Measurements from ENCODE around the gene FEZ2. TPM values are rescaled to one million over a fixed set of nuclear protein-coding genes. Genes with fewer than 3 reads are reported as not detected.

Gene FEZ2
- total RNA-seq, 3 donors from 2014 or later: 48.5 to 63.8 (median 49.0) TPM

GRCh38 chr2:36613801-36614200 lies 15.8 kb upstream of the FEZ2 start:
- no peak overlapping the region for H3K27ac ChIP-seq
- peaks cover 0 to 2% of the 10 kb centered on the region in 2 donors for H3K4me1 ChIP-seq
- intact Hi-C loops (cut with DNase I; ENCODE audit: low total_unique reads): no loop called here
- H3K4me3 ChIP-seq: no peak overlapping the region
- H3K9me3 ChIP-seq: no peaks in the 10 kb centered on the region
- no peak for TF ChIP-seq POLR2A (IDR thresholded peaks at IDR 0.05)
- TF ChIP-seq POLR2AphosphoS5 (IDR thresholded peaks at IDR 0.05): no peak
- TF ChIP-seq CTCF (IDR thresholded peaks at IDR 0.05): no peak
- H3K36me3 ChIP-seq: no peaks in the 10 kb centered on the region
- DNase-seq (ENCODE audit: low spot score in 2 of 2): no peak
- H3K27me3 ChIP-seq: no peaks in the 10 kb centered on the region

GRCh38 chr2:36611316-36611990 lies 13.5 kb upstream of the FEZ2 start:
- Histone ChIP-seq H3K27ac (no peak overlapping the region), H3K9me3 (no peaks in the 10 kb centered on the region), H3K4me3 (no peak overlapping the region), H3K27me3 (no peaks in the 10 kb centered on the region), H3K36me3 (no peaks in the 10 kb centered on the region), H3K4me1 (no peaks in the 10 kb centered on the region)
- no peak for DNase-seq (ENCODE audit: low spot score in 2 of 2)
- intact Hi-C loops (cut with DNase I; ENCODE audit: low total_unique reads): no loop called here
- no peak for TF ChIP-seq CTCF (IDR thresholded peaks at IDR 0.05)
- TF ChIP-seq POLR2A (IDR thresholded peaks at IDR 0.05): no peak
- no peak for TF ChIP-seq POLR2AphosphoS5 (IDR thresholded peaks at IDR 0.05)

GRCh38 chr2:36609507-36609906 lies 11.5 kb upstream of the FEZ2 start:
- TF ChIP-seq CTCF (IDR thresholded peaks at IDR 0.05) (no peak), POLR2AphosphoS5 (IDR thresholded peaks at IDR 0.05) (no peak), POLR2A (IDR thresholded peaks at IDR 0.05) (no peak)
- Histone ChIP-seq H3K4me3 (no peak overlapping the region), H3K4me1 (no peaks in the 10 kb centered on the region), H3K27me3 (no peaks in the 10 kb centered on the region), H3K36me3 (no peaks in the 10 kb centered on the region), H3K9me3 (no peaks in the 10 kb centered on the region), H3K27ac (no peak overlapping the region)
- intact Hi-C loops (cut with DNase I; ENCODE audit: low total_unique reads): no loop called here
- DNase-seq (ENCODE audit: low spot score in 2 of 2): no peak

- Histone ChIP-seq H3K27ac (no peak overlapping the region), H3K4me1 (no peaks in the 10 kb centered on the region), H3K4me3 (no peak overlapping the region), H3K9me3 (no peaks in the 10 kb centered on the region), H3K36me3 (no peaks in the 10 kb centered on the region), H3K27me3 (no peaks in the 10 kb centered on the region)
- intact Hi-C loops (cut with DNase I; ENCODE audit: low total_unique reads): no loop called here
- no peak for DNase-seq (ENCODE audit: low spot score in 2 of 2)
- TF ChIP-seq POLR2A (IDR thresholded peaks at IDR 0.05) (no peak), CTCF (IDR thresholded peaks at IDR 0.05) (no peak), POLR2AphosphoS5 (IDR thresholded peaks at IDR 0.05) (no peak)
These were observed 10.0 kb upstream of the FEZ2 start for GRCh38 chr2:36607947-36608346.

GRCh38 chr2:36606925-36607324 lies 9.0 kb upstream of the FEZ2 start:
- H3K4me1 ChIP-seq: no peaks in the 10 kb centered on the region
- no peaks in the 10 kb centered on the region for H3K36me3 ChIP-seq
- no peak overlapping the region for H3K4me3 ChIP-seq
- H3K27ac ChIP-seq: no peak overlapping the region
- intact Hi-C loops (cut with DNase I; ENCODE audit: low total_unique reads): no loop called here
- H3K9me3 ChIP-seq: no peaks in the 10 kb centered on the region
- DNase-seq (ENCODE audit: low spot score in 2 of 2): no peak
- no peaks in the 10 kb centered on the region for H3K27me3 ChIP-seq
- no peak for TF ChIP-seq POLR2A (IDR thresholded peaks at IDR 0.05)
- TF ChIP-seq CTCF (IDR thresholded peaks at IDR 0.05): no peak
- TF ChIP-seq POLR2AphosphoS5 (IDR thresholded peaks at IDR 0.05): no peak
